ENCODE data around the gene MAGEB3.
"Not testable (repeated sequence)": the region's sequence is repeated elsewhere in the genome, so short reads cannot be mapped to it uniquely, and the experiment has no call there.

The MAGEB3 gene

GRCh38 chrX:30230395-30230794 is at the start of gene MAGEB3:
MAGEB3 (plus strand) TSS chrX:30230657; CDS start chrX:30235925, 5,268 bp downstream.
- H3K9me3 ChIP-seq (ENCODE audit: low read length) = no peaks in the 10 kb centered on the region
- no peaks in the 10 kb centered on the region for H3K27me3 ChIP-seq (ENCODE audit: control insufficient read depth in 1 of 2, insufficient read depth in 2 of 2, low read length in 2 of 2)
- H3K27ac ChIP-seq (ENCODE audit: low read depth, low read length) = no peak within 1 kb of the TSS
- H3K36me3 ChIP-seq (ENCODE audit: insufficient read depth, low read length) = no peaks in the 10 kb centered on the region
- H3K4me1 ChIP-seq (ENCODE audit: insufficient read depth, low read length) = no peaks in the 10 kb centered on the region
- no peak within 1 kb of the TSS for H3K4me3 ChIP-seq (ENCODE audit: low read depth in 1 of 2, low read length in 2 of 2)
- no peak within 1 kb of the TSS for H3K9ac ChIP-seq (ENCODE audit: low read length)

- Histone ChIP-seq H3K27me3 (ENCODE audit: control insufficient read depth in 1 of 2, insufficient read depth in 2 of 2, low read length in 2 of 2) (peaks cover 0 to 6% of the 10 kb centered on the region in 2 donors), H3K4me1 (ENCODE audit: insufficient read depth, low read length) (no peaks in the 10 kb centered on the region), H3K36me3 (ENCODE audit: insufficient read depth, low read length) (no peaks in the 10 kb centered on the region), H3K27ac (ENCODE audit: low read depth, low read length) (no peak overlapping the region), H3K9ac (ENCODE audit: low read length) (no peak overlapping the region), H3K4me3 (ENCODE audit: low read depth in 1 of 2, low read length in 2 of 2) (no peak overlapping the region), H3K9me3 (ENCODE audit: low read length) (no peaks in the 10 kb centered on the region)
Measured at GRCh38 chrX:30181353-30181752, 49.1 kb upstream of the MAGEB3 start.

GRCh38 chrX:30183554-30183953 is 46.9 kb upstream of the MAGEB3 start:
- Histone ChIP-seq H3K4me1 (ENCODE audit: insufficient read depth, low read length) (no peaks in the 10 kb centered on the region), H3K27ac (ENCODE audit: low read depth, low read length) (no peak overlapping the region), H3K9me3 (ENCODE audit: low read length) (no peaks in the 10 kb centered on the region), H3K27me3 (ENCODE audit: control insufficient read depth in 1 of 2, insufficient read depth in 2 of 2, low read length in 2 of 2) (peaks cover 0 to 6% of the 10 kb centered on the region in 2 donors), H3K9ac (ENCODE audit: low read length) (no peak overlapping the region), H3K4me3 (ENCODE audit: low read depth in 1 of 2, low read length in 2 of 2) (no peak overlapping the region), H3K36me3 (ENCODE audit: insufficient read depth, low read length) (no peaks in the 10 kb centered on the region)

- Histone ChIP-seq H3K9ac (ENCODE audit: low read length) (no peak overlapping the region), H3K36me3 (ENCODE audit: insufficient read depth, low read length) (no peaks in the 10 kb centered on the region), H3K9me3 (ENCODE audit: low read length) (no peaks in the 10 kb centered on the region), H3K27me3 (ENCODE audit: control insufficient read depth in 1 of 2, insufficient read depth in 2 of 2, low read length in 2 of 2) (no peaks in the 10 kb centered on the region), H3K4me3 (ENCODE audit: low read depth in 1 of 2, low read length in 2 of 2) (no peak overlapping the region), H3K27ac (ENCODE audit: low read depth, low read length) (no peak overlapping the region), H3K4me1 (ENCODE audit: insufficient read depth, low read length) (no peaks in the 10 kb centered on the region)
Measured at GRCh38 chrX:30190426-30190825, 40.0 kb upstream of the MAGEB3 start.

- not testable (repeated sequence) for H3K4me3 ChIP-seq (ENCODE audit: low read depth in 1 of 2, low read length in 2 of 2); H3K4me1 ChIP-seq (ENCODE audit: insufficient read depth, low read length); H3K9ac ChIP-seq (ENCODE audit: low read length); H3K9me3 ChIP-seq (ENCODE audit: low read length); H3K27ac ChIP-seq (ENCODE audit: low read depth, low read length); H3K36me3 ChIP-seq (ENCODE audit: insufficient read depth, low read length); H3K27me3 ChIP-seq (ENCODE audit: control insufficient read depth in 1 of 2, insufficient read depth in 2 of 2, low read length in 2 of 2)
Measured at GRCh38 chrX:30193910-30194309, 36.5 kb upstream of the MAGEB3 start.

- H3K9me3 ChIP-seq (ENCODE audit: low read length) = no peaks in the 10 kb centered on the region
- no peaks in the 10 kb centered on the region for H3K27me3 ChIP-seq (ENCODE audit: control insufficient read depth in 1 of 2, insufficient read depth in 2 of 2, low read length in 2 of 2)
- H3K9ac ChIP-seq (ENCODE audit: low read length) = no peak overlapping the region
- H3K4me1 ChIP-seq (ENCODE audit: insufficient read depth, low read length) = no peaks in the 10 kb centered on the region
- H3K36me3 ChIP-seq (ENCODE audit: insufficient read depth, low read length) = no peaks in the 10 kb centered on the region
- no peak overlapping the region for H3K4me3 ChIP-seq (ENCODE audit: low read depth in 1 of 2, low read length in 2 of 2)
- no peak overlapping the region for H3K27ac ChIP-seq (ENCODE audit: low read depth, low read length)
Measured at GRCh38 chrX:30196322-30196721, 34.1 kb upstream of the MAGEB3 start.

GRCh38 chrX:30212172-30212571 is 18.3 kb upstream of the MAGEB3 start:
- Histone ChIP-seq H3K27ac (ENCODE audit: low read depth, low read length) (no peak overlapping the region), H3K27me3 (ENCODE audit: control insufficient read depth in 1 of 2, insufficient read depth in 2 of 2, low read length in 2 of 2) (no peaks in the 10 kb centered on the region)

GRCh38 chrX:30215357-30215843 is 15.1 kb upstream of the MAGEB3 start, which contains the start of gene MAGEB2:
MAGEB2 (plus strand) TSS chrX:30215563; CDS start chrX:30218581, 3,018 bp downstream.
- Histone ChIP-seq H3K4me3 (ENCODE audit: low read depth in 1 of 2, low read length in 2 of 2) (no peak within 1 kb of the TSS), H3K27me3 (ENCODE audit: control insufficient read depth in 1 of 2, insufficient read depth in 2 of 2, low read length in 2 of 2) (no peaks in the 10 kb centered on the region), H3K4me1 (ENCODE audit: insufficient read depth, low read length) (no peaks in the 10 kb centered on the region), H3K9ac (ENCODE audit: low read length) (no peak within 1 kb of the TSS), H3K27ac (ENCODE audit: low read depth, low read length) (no peak within 1 kb of the TSS), H3K36me3 (ENCODE audit: insufficient read depth, low read length) (no peaks in the 10 kb centered on the region), H3K9me3 (ENCODE audit: low read length) (no peaks in the 10 kb centered on the region)

More at GRCh38 chrX:30212172-30212571, 18.3 kb upstream of the MAGEB3 start:
- H3K9ac ChIP-seq (ENCODE audit: low read length) = no peak overlapping the region
- H3K4me3 ChIP-seq (ENCODE audit: low read depth in 1 of 2, low read length in 2 of 2) = no peak overlapping the region
- H3K9me3 ChIP-seq (ENCODE audit: low read length) = no peaks in the 10 kb centered on the region
- H3K4me1 ChIP-seq (ENCODE audit: insufficient read depth, low read length) = no peaks in the 10 kb centered on the region
- no peaks in the 10 kb centered on the region for H3K36me3 ChIP-seq (ENCODE audit: insufficient read depth, low read length)

GRCh38 chrX:30217465-30217864 is 13.0 kb upstream of the MAGEB3 start:
- Histone ChIP-seq H3K4me3 (ENCODE audit: low read depth in 1 of 2, low read length in 2 of 2) (no peak overlapping the region), H3K27me3 (ENCODE audit: control insufficient read depth in 1 of 2, insufficient read depth in 2 of 2, low read length in 2 of 2) (no peaks in the 10 kb centered on the region), H3K36me3 (ENCODE audit: insufficient read depth, low read length) (no peaks in the 10 kb centered on the region), H3K4me1 (ENCODE audit: insufficient read depth, low read length) (no peaks in the 10 kb centered on the region), H3K9me3 (ENCODE audit: low read length) (no peaks in the 10 kb centered on the region), H3K27ac (ENCODE audit: low read depth, low read length) (no peak overlapping the region), H3K9ac (ENCODE audit: low read length) (no peak overlapping the region)

GRCh38 chrX:30219372-30219771 is 11.1 kb upstream of the MAGEB3 start:
- H3K27ac ChIP-seq (ENCODE audit: low read depth, low read length) = no peak overlapping the region
- H3K9me3 ChIP-seq (ENCODE audit: low read length) = no peaks in the 10 kb centered on the region
- no peaks in the 10 kb centered on the region for H3K27me3 ChIP-seq (ENCODE audit: control insufficient read depth in 1 of 2, insufficient read depth in 2 of 2, low read length in 2 of 2)
- H3K4me1 ChIP-seq (ENCODE audit: insufficient read depth, low read length) = no peaks in the 10 kb centered on the region
- H3K36me3 ChIP-seq (ENCODE audit: insufficient read depth, low read length) = no peaks in the 10 kb centered on the region
- H3K4me3 ChIP-seq (ENCODE audit: low read depth in 1 of 2, low read length in 2 of 2) = no peak overlapping the region
- no peak overlapping the region for H3K9ac ChIP-seq (ENCODE audit: low read length)

GRCh38 chrX:30220661-30221060 is 9.8 kb upstream of the MAGEB3 start:
- Histone ChIP-seq H3K27me3 (ENCODE audit: control insufficient read depth in 1 of 2, insufficient read depth in 2 of 2, low read length in 2 of 2) (no peaks in the 10 kb centered on the region), H3K36me3 (ENCODE audit: insufficient read depth, low read length) (no peaks in the 10 kb centered on the region), H3K4me1 (ENCODE audit: insufficient read depth, low read length) (no peaks in the 10 kb centered on the region), H3K27ac (ENCODE audit: low read depth, low read length) (no peak overlapping the region), H3K4me3 (ENCODE audit: low read depth in 1 of 2, low read length in 2 of 2) (no peak overlapping the region), H3K9ac (ENCODE audit: low read length) (no peak overlapping the region), H3K9me3 (ENCODE audit: low read length) (no peaks in the 10 kb centered on the region)

GRCh38 chrX:30224536-30224935 is 5.9 kb upstream of the MAGEB3 start:
- no peak overlapping the region for H3K27ac ChIP-seq (ENCODE audit: low read depth, low read length)
- H3K36me3 ChIP-seq (ENCODE audit: insufficient read depth, low read length) = no peaks in the 10 kb centered on the region
- no peaks in the 10 kb centered on the region for H3K27me3 ChIP-seq (ENCODE audit: control insufficient read depth in 1 of 2, insufficient read depth in 2 of 2, low read length in 2 of 2)
- no peak overlapping the region for H3K9ac ChIP-seq (ENCODE audit: low read length)
- no peaks in the 10 kb centered on the region for H3K4me1 ChIP-seq (ENCODE audit: insufficient read depth, low read length)
- no peaks in the 10 kb centered on the region for H3K9me3 ChIP-seq (ENCODE audit: low read length)
- no peak overlapping the region for H3K4me3 ChIP-seq (ENCODE audit: low read depth in 1 of 2, low read length in 2 of 2)
